HepG2 (cell line): Measurements from ENCODE around the gene SPON1. TPM values are rescaled to one million over a fixed set of nuclear protein-coding genes. Genes with fewer than 3 reads are reported as not detected.

Experiments used
- ATAC-seq: fragments of 200-7000 bp; cut with Tn5 transposase; 3 replicates; pipeline ENCODE4 v1.9.1; 2020; ENCODE audit warnings: mild to moderate bottlenecking, moderate library complexity
- BruUV-seq: library from RNA; stranded (reverse); fragments of 400-500 nt; replicated peaks from 2 replicates; lab custom pipeline; 2021; lab: Mats Ljungman, UMichigan
- CTCF ChIA-PET: fragments of 300-600 bp; formaldehyde crosslinking; extraction: SDS; loops from one replicate; lab custom pipeline; 2021; ENCODE audit warnings: low total read pairs, inconsistent platforms, low intra/inter-chr PET ratio; lab: Yijun Ruan, JAX
- POLR2A ChIA-PET: fragments of 350-600 bp; sonication (Branson Sonifier 250); formaldehyde crosslinking; loops from one replicate; lab custom pipeline; 2020; ENCODE audit warnings: antibody characterized with exemption, inconsistent platforms; lab: Yijun Ruan, JAX
- DNase-seq: peaks from one replicate; pipeline ENCODE4 v3.0.0-alpha.2; 2015; ENCODE audit warnings: low spot score
- FAIRE-seq: peaks from 3 replicates; lab custom pipeline; 2011; peaks lifted over from hg19 to GRCh38; lab: Jason Lieb, UNC
- H2AFZ ChIP-seq: one replicate; pipeline ENCODE4 v1.6.1; 2011; ENCODE audit warnings: low read length, inconsistent platforms
- H3K27ac ChIP-seq: fragments of 300-600 bp; 3 replicates; pipeline ENCODE4 v1.8.0; 2011; ENCODE audit warnings: mixed run types, mild to moderate bottlenecking, mixed read lengths, low read length, inconsistent platforms; ENCODE audit not compliant: insufficient read depth; ENCODE audit errors: extremely low read length
- H3K27me3 ChIP-seq, 2 experiments: fragments of 200-600 bp in 1 of 2; 2 replicates in 1 of 2; 3 replicates in 1 of 2; pipeline versions ENCODE4 v1.6.0 to v1.8.0; 2011; ENCODE audit warnings: low read length in 2 of 2, mild to moderate bottlenecking in 2 of 2, moderate library complexity in 2 of 2, inconsistent platforms in 1 of 2; ENCODE audit not compliant: insufficient read depth in 2 of 2, control insufficient read depth in 1 of 2
- H3K36me3 ChIP-seq, 2 experiments: fragments of 200-600 bp in 1 of 2; replicated peaks in 1 of 2; 2 replicates in 1 of 2; 3 replicates in 1 of 2; pipeline versions ENCODE4 v1.5.1 to v1.8.0; 2011; ENCODE audit warnings: low read length in 2 of 2, inconsistent platforms in 1 of 2; ENCODE audit not compliant: insufficient read depth in 2 of 2, control insufficient read depth in 1 of 2
- H3K4me1 ChIP-seq: 2 replicates; pipeline ENCODE4 v1.5.1; 2012; ENCODE audit warnings: low read length, inconsistent platforms; ENCODE audit not compliant: insufficient read depth
- H3K4me2 ChIP-seq: 2 replicates; pipeline ENCODE4 v1.6.0; 2011; ENCODE audit warnings: low read depth, low read length, inconsistent platforms
- H3K4me3 ChIP-seq, 3 experiments: fragments of 200-600 bp in 1 of 3; sonication (generic), shearing (Covaris generic) in 1 of 3; replicated peaks in 1 of 3; 2 replicates each; pipeline ENCODE4 v1.5.1; 2011 to 2016; ENCODE audit warnings: low read length in 3 of 3, inconsistent platforms in 2 of 3, low read depth in 2 of 3, mild to moderate bottlenecking in 2 of 3, control low read depth in 1 of 3, mixed read lengths in 1 of 3; ENCODE audit not compliant: insufficient read depth in 1 of 3
- H3K79me2 ChIP-seq: one replicate; pipeline ENCODE4 v1.6.1; 2011; ENCODE audit warnings: low read length, inconsistent platforms; ENCODE audit not compliant: insufficient read depth
- H3K9ac ChIP-seq: 2 replicates; pipeline ENCODE4 v1.6.0; 2011; ENCODE audit warnings: mild to moderate bottlenecking, low read depth, low read length, inconsistent platforms; ENCODE audit not compliant: insufficient read depth
- H3K9me3 ChIP-seq: 2 replicates; pipeline ENCODE4 v1.5.1; 2012; ENCODE audit warnings: mild to moderate bottlenecking, low read length
- H4K20me1 ChIP-seq: 2 replicates; pipeline ENCODE4 v1.6.0; 2011; ENCODE audit warnings: inconsistent platforms, mild to moderate bottlenecking, low read length, moderate library complexity; ENCODE audit not compliant: insufficient read depth
- E2F1 ChIP-seq: sonication (generic); formaldehyde crosslinking; IDR thresholded peaks from 2 replicates; pipeline ENCODE4 v1.5.0; 2020; ENCODE audit warnings: missing genetic modification reagents
- ETS1 ChIP-seq: sonication (generic); formaldehyde crosslinking; IDR thresholded peaks from 2 replicates; pipeline ENCODE4 v1.4.0; 2020; ENCODE audit warnings: missing genetic modification reagents
- FOXM1 ChIP-seq: sonication (generic); formaldehyde crosslinking; IDR thresholded peaks from 2 replicates; pipeline ENCODE4 v1.5.0; 2020; ENCODE audit warnings: missing genetic modification reagents
- HNF1A ChIP-seq, 2 experiments: sonication (generic) in 1 of 2; formaldehyde crosslinking in 1 of 2; IDR thresholded peaks; 2 replicates each; pipeline versions ENCODE4 v1.4.0 to v1.6.1; 2016 to 2020; ENCODE audit warnings: borderline replicate concordance in 1 of 2, low read depth in 1 of 2, mild to moderate bottlenecking in 1 of 2, missing genetic modification reagents in 1 of 2
- HNRNPK ChIP-seq: fragments of 200-400 bp; formaldehyde crosslinking; IDR thresholded peaks from 2 replicates; pipeline ENCODE4 v1.6.1; 2018; ENCODE audit warnings: low read length, low read depth, moderate library complexity, mild to moderate bottlenecking; ENCODE audit not compliant: poor library complexity, severe bottlenecking
- POLR2AphosphoS2 ChIP-seq: IDR thresholded peaks from 2 replicates; pipeline ENCODE4 v1.6.1; 2011; ENCODE audit warnings: low read depth, low read length, improper control_type of control experiment
- RFXANK ChIP-seq: IDR thresholded peaks from 2 replicates; pipeline ENCODE4 v1.6.1; 2016
- XRCC5 ChIP-seq: fragments of 200-400 bp; formaldehyde crosslinking; optimal IDR thresholded peaks from 2 replicates; pipeline ENCODE3; 2017; ENCODE audit warnings: mild to moderate bottlenecking, low read length
- ZNF839 ChIP-seq: sonication (generic); formaldehyde crosslinking; IDR thresholded peaks from 2 replicates; pipeline ENCODE4 v1.4.0; 2020; ENCODE audit warnings: missing genetic modification reagents, mild to moderate bottlenecking, borderline replicate concordance
- WGBS: methylation state at CpG from one replicate; pipeline ENCODE4 v1.1.6; 2017; ENCODE audit warnings: low lambda C conversion rate; 5-methylcytosine and 5-hydroxymethylcytosine counted together
- in situ Hi-C: cut with HindIII; loops from 2 replicates; pipeline ENCODE4 v1.10.0; 2017; ENCODE audit warnings: low pct_unique_long_range_greater_than_20kb; ENCODE audit not compliant: extremely low pct_ligation_motif_present
- intact Hi-C: fragments of 100-400 bp; cut with micrococcal nuclease; formaldehyde crosslinking; loops from one replicate; pipeline ENCODE4 v1.10.0; 2022; ENCODE audit not compliant: unreplicated experiment
- polyA plus RNA-seq, 8 experiments: library from polyadenylated mRNA; depleted of rRNA in 3 of 8; stranded (reverse) in 7 of 8; unstranded in 1 of 8; fragments of >200 nt; fragmentation: Illumina TruSeq in 4 of 8; extraction: Trizol in 4 of 8; gene quantifications; 2 replicates each; pipeline versions ENCODE4 v1.2.1 to v1.2.3, GENCODE V29; 2011 to 2016; ENCODE audit warnings: low read depth in 4 of 8, missing spikeins in 1 of 8, mixed read lengths in 1 of 8; ENCODE audit not compliant: insufficient read depth in 1 of 8
- total RNA-seq, 5 experiments: library from RNA; depleted of rRNA; stranded (reverse); fragments of >200 nt; fragmentation: Illumina TruSeq; extraction: Trizol; gene quantifications; 2 replicates each; pipeline ENCODE4 v1.2.3, GENCODE V29; 2016; ENCODE audit warnings: low read depth in 1 of 5

The SPON1 gene
- total and polyA plus RNA-seq, 2 of the 13 experiments (the other 11 are each of a cell fraction or from before 2014, with no cell fraction given), result not detected

- in situ Hi-C loops, result no loop called here
- no peaks in the 10 kb centered on the region for H3K4me1 ChIP-seq
- TF ChIP-seq POLR2AphosphoS2 (no peak), HNF1A (IDR thresholded peaks at IDR 0.05; ENCODE audit: low read depth) (no peak), HNF1A (CRISPR knock-in tag; IDR thresholded peaks at IDR 0.05; ENCODE audit: borderline replicate concordance) (no peak), XRCC5 (no peak), ZNF839 (CRISPR knock-in tag) (no peak), E2F1 (CRISPR knock-in tag) (no peak), RFXANK (no peak), FOXM1 (CRISPR knock-in tag) (no peak), ETS1 (CRISPR knock-in tag) (no peak), HNRNPK (no peak)
- TF ChIP-seq, all 625 proteins: peak for 0
- H3K79me2 ChIP-seq, result no peaks in the 10 kb centered on the region
- 0% methylated on average over 3 of the region's 3 CpGs for WGBS
- no peak for ATAC-seq
- peaks cover 1 to 3% of the 10 kb centered on the region in 2 experiments; a peak in 1 of 5 replicates for H3K27me3 ChIP-seq
- no peak overlapping the region for H3K27ac ChIP-seq
- no peaks in the 10 kb centered on the region for H4K20me1 ChIP-seq
- H3K4me2 ChIP-seq, result no peak overlapping the region
- H3K36me3 ChIP-seq, result no peaks in the 10 kb centered on the region
- no peak overlapping the region for H2AFZ ChIP-seq
- H3K9ac ChIP-seq, result no peak overlapping the region
- BruUV-seq, result no TSS peak
- CTCF ChIA-PET, result no interaction called here
- no peak for DNase-seq
- POLR2A ChIA-PET, result no interaction called here
- H3K9me3 ChIP-seq, result no peaks in the 10 kb centered on the region
- H3K4me3 ChIP-seq, result no peak overlapping the region
- FAIRE-seq, result no peak
- intact Hi-C loops, result no loop called here
Measured at GRCh38 chr11:14193644-14194043, 231.1 kb downstream of the SPON1 start.
